GM23338 (cell line): ENCODE measurements around the gene NR1H3. TPM values are rescaled to one million over a fixed set of nuclear protein-coding genes. Genes with fewer than 3 reads are reported as not detected.

Experiments
- ATAC-seq: fragments of 200-7000 bp; cut with Tn5 transposase; 3 replicates; pipeline ENCODE4 v1.9.1; 2020
- DNase-seq: peaks from one replicate; pipeline ENCODE4 v3.0.0-alpha.2; 2015; ENCODE audit warnings: low spot score
- H2AFZ ChIP-seq: fragments of 200-600 bp; sonication (generic); 2 replicates; pipeline ENCODE4 v1.8.0; 2016; ENCODE audit warnings: antibody characterized with exemption, mild to moderate bottlenecking, moderate library complexity
- H3F3A ChIP-seq: fragments of 200-600 bp; sonication (generic); replicated peaks from 2 replicates; pipeline ENCODE4 v1.8.0; 2017; ENCODE audit warnings: antibody characterized with exemption, mixed run types, low read depth
- H3K27ac ChIP-seq: fragments of 200-600 bp; sonication (generic); 2 replicates; pipeline ENCODE4 v1.6.1; 2016; ENCODE audit warnings: low read depth
- H3K27me3 ChIP-seq: fragments of 200-600 bp; sonication (generic); 2 replicates; pipeline ENCODE4 v1.8.0; 2016; ENCODE audit warnings: mild to moderate bottlenecking, mixed run types, moderate library complexity; ENCODE audit not compliant: insufficient read depth
- H3K36me3 ChIP-seq: fragments of 200-600 bp; sonication (generic); 2 replicates; pipeline ENCODE4 v1.8.0; 2016; ENCODE audit warnings: mild to moderate bottlenecking; ENCODE audit not compliant: insufficient read depth
- H3K4me1 ChIP-seq: fragments of 200-600 bp; sonication (generic); 2 replicates; pipeline ENCODE4 v1.8.0; 2016; ENCODE audit warnings: mild to moderate bottlenecking, moderate library complexity; ENCODE audit not compliant: insufficient read depth
- H3K4me2 ChIP-seq: fragments of 200-600 bp; sonication (generic); 2 replicates; pipeline ENCODE4 v1.7.1; 2017; ENCODE audit warnings: mixed run types
- H3K4me3 ChIP-seq: fragments of 200-600 bp; sonication (generic); 2 replicates; pipeline ENCODE4 v1.6.1; 2016; ENCODE audit warnings: mixed run types
- H3K79me2 ChIP-seq: fragments of 200-600 bp; sonication (generic); replicated peaks from 2 replicates; pipeline ENCODE4 v1.8.0; 2017; ENCODE audit warnings: mild to moderate bottlenecking; ENCODE audit not compliant: insufficient read depth
- H3K9me2 ChIP-seq: fragments of 200-600 bp; sonication (generic); 2 replicates; pipeline ENCODE4 v1.8.0; 2017; ENCODE audit not compliant: insufficient read depth
- H4K20me1 ChIP-seq: fragments of 200-600 bp; sonication (generic); replicated peaks from 2 replicates; pipeline ENCODE4 v1.8.0; 2017; ENCODE audit warnings: mild to moderate bottlenecking; ENCODE audit not compliant: insufficient read depth
- H3K27ac Mint-ChIP-seq: 2 replicates; pipeline ENCODE4 v1.8.0; 2020; ENCODE audit warnings: inconsistent platforms, mild to moderate bottlenecking, moderate library complexity, mixed read lengths
- H3K27me3 Mint-ChIP-seq: 3 replicates; pipeline ENCODE4 v1.8.0; 2022; ENCODE audit warnings: low read depth, mild to moderate bottlenecking, moderate library complexity, mixed read lengths, inconsistent platforms; ENCODE audit not compliant: insufficient read depth, poor library complexity
- H3K36me3 Mint-ChIP-seq: 3 replicates; pipeline ENCODE4 v1.8.0; 2021; ENCODE audit warnings: low read depth, mild to moderate bottlenecking, inconsistent platforms, moderate library complexity, mixed read lengths
- H3K4me1 Mint-ChIP-seq: 3 replicates; pipeline ENCODE4 v1.8.0; 2020; ENCODE audit warnings: mild to moderate bottlenecking, inconsistent platforms, mixed read lengths
- H3K4me3 Mint-ChIP-seq: 3 replicates; pipeline ENCODE4 v1.8.0; 2021; ENCODE audit warnings: moderate library complexity, mild to moderate bottlenecking, inconsistent platforms, mixed read lengths
- H3K9me3 Mint-ChIP-seq: 3 replicates; pipeline ENCODE4 v1.8.0; 2020; ENCODE audit warnings: moderate library complexity, mild to moderate bottlenecking, inconsistent platforms, mixed read lengths
- CREB1 ChIP-seq: fragments of 250-450 bp; sonication (Bioruptor Pico); IDR thresholded peaks from 2 replicates; pipeline ENCODE4 v1.5.0; 2020; ENCODE audit warnings: low read depth, mild to moderate bottlenecking, moderate library complexity
- EZH2 ChIP-seq: fragments of 200-600 bp; sonication (generic); IDR thresholded peaks from one replicate; pipeline ENCODE4 v1.8.0; 2017; ENCODE audit warnings: antibody characterized with exemption, mild to moderate bottlenecking, low read depth; ENCODE audit not compliant: unreplicated experiment
- EZH2phosphoT487 ChIP-seq: fragments of 200-600 bp; sonication (generic); IDR thresholded peaks from one replicate; pipeline ENCODE4 v1.8.1; 2018; ENCODE audit warnings: antibody characterized with exemption; ENCODE audit not compliant: unreplicated experiment
- NANOG ChIP-seq: IDR thresholded peaks from 2 replicates; pipeline ENCODE4 v1.6.1; 2016; ENCODE audit warnings: antibody characterized with exemption, borderline replicate concordance
- REST ChIP-seq: IDR thresholded peaks from one replicate; pipeline ENCODE4 v1.6.1; 2018; ENCODE audit warnings: antibody characterized with exemption; ENCODE audit not compliant: unreplicated experiment
- STAT1 ChIP-seq: IDR thresholded peaks from one replicate; pipeline ENCODE4 v1.6.1; 2016; ENCODE audit warnings: antibody characterized with exemption; ENCODE audit not compliant: unreplicated experiment
- polyA plus RNA-seq: library from polyadenylated mRNA; unstranded; fragments of >200 nt; fragmentation: Nextera tagmentation; extraction: Ambion mirVana; gene quantifications from 2 replicates; pipeline ENCODE4 v1.2.1, GENCODE V29; 2016
- total RNA-seq: library from RNA; depleted of rRNA; stranded (reverse); fragments of >200 nt; shearing (Covaris generic); gene quantifications from 2 replicates; pipeline ENCODE4 v1.2.3, GENCODE V29; 2014
- TF ChIP-seq, protein P1 (sequence below): fragments of 250-450 bp; sonication (Bioruptor Pico); IDR thresholded peaks from 2 replicates; pipeline ENCODE4 v1.5.0; 2020; ENCODE audit warnings: mild to moderate bottlenecking, moderate library complexity

NR1H3 gene
- total and polyA plus RNA-seq, 2 experiments from 2014 or later = 16.5 to 23.7 TPM

DNA sequence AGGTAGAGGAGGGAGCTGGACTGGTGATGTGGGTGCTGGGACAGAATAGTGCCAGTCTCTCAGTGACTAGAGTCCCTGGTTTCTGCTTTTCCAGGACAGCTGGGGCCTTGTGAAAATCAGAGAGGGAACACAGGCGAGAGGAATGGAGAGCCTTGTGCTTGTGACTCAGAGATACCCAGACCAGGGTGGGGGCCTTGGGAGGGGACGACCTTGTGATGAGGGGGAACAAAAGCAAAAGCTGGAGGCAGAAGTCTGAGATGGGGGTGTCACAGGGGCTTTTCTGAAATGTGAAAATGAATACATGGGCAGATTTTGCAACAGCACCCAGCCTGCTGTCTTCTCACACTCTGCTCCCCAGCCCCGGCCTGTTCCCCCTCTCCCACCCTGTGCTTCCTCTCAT is 3.4 kb upstream of the NR1H3 start:
- H3K79me2 ChIP-seq = peaks cover 13% of the 10 kb centered on the region
- H3K4me1 ChIP-seq = peaks cover 30% of the 10 kb centered on the region
- H3K27ac ChIP-seq = no peak overlapping the region
- no peak for ATAC-seq
- Mint-ChIP-seq H3K4me1 (peaks cover 35% of the 10 kb centered on the region), H3K9me3 (no peaks in the 10 kb centered on the region), H3K36me3 (no peaks in the 10 kb centered on the region), H3K4me3 (no peak overlapping the region), H3K27ac (peak overlapping the region; percentile 30), H3K27me3 (peaks cover 2% of the 10 kb centered on the region)
- H3K36me3 ChIP-seq = no peaks in the 10 kb centered on the region
- H3K27me3 ChIP-seq = no peaks in the 10 kb centered on the region
- no peak overlapping the region for H2AFZ ChIP-seq
- H3K4me2 ChIP-seq = no peak overlapping the region
- no peaks in the 10 kb centered on the region for H3K9me2 ChIP-seq
- no peak for DNase-seq
- TF ChIP-seq CREB1 (CRISPR knock-in tag) (no peak), NANOG (no peak), EZH2phosphoT487 (no peak), EZH2 (no peak), REST (no peak), STAT1 (no peak)
- TF ChIP-seq, protein P1, sequence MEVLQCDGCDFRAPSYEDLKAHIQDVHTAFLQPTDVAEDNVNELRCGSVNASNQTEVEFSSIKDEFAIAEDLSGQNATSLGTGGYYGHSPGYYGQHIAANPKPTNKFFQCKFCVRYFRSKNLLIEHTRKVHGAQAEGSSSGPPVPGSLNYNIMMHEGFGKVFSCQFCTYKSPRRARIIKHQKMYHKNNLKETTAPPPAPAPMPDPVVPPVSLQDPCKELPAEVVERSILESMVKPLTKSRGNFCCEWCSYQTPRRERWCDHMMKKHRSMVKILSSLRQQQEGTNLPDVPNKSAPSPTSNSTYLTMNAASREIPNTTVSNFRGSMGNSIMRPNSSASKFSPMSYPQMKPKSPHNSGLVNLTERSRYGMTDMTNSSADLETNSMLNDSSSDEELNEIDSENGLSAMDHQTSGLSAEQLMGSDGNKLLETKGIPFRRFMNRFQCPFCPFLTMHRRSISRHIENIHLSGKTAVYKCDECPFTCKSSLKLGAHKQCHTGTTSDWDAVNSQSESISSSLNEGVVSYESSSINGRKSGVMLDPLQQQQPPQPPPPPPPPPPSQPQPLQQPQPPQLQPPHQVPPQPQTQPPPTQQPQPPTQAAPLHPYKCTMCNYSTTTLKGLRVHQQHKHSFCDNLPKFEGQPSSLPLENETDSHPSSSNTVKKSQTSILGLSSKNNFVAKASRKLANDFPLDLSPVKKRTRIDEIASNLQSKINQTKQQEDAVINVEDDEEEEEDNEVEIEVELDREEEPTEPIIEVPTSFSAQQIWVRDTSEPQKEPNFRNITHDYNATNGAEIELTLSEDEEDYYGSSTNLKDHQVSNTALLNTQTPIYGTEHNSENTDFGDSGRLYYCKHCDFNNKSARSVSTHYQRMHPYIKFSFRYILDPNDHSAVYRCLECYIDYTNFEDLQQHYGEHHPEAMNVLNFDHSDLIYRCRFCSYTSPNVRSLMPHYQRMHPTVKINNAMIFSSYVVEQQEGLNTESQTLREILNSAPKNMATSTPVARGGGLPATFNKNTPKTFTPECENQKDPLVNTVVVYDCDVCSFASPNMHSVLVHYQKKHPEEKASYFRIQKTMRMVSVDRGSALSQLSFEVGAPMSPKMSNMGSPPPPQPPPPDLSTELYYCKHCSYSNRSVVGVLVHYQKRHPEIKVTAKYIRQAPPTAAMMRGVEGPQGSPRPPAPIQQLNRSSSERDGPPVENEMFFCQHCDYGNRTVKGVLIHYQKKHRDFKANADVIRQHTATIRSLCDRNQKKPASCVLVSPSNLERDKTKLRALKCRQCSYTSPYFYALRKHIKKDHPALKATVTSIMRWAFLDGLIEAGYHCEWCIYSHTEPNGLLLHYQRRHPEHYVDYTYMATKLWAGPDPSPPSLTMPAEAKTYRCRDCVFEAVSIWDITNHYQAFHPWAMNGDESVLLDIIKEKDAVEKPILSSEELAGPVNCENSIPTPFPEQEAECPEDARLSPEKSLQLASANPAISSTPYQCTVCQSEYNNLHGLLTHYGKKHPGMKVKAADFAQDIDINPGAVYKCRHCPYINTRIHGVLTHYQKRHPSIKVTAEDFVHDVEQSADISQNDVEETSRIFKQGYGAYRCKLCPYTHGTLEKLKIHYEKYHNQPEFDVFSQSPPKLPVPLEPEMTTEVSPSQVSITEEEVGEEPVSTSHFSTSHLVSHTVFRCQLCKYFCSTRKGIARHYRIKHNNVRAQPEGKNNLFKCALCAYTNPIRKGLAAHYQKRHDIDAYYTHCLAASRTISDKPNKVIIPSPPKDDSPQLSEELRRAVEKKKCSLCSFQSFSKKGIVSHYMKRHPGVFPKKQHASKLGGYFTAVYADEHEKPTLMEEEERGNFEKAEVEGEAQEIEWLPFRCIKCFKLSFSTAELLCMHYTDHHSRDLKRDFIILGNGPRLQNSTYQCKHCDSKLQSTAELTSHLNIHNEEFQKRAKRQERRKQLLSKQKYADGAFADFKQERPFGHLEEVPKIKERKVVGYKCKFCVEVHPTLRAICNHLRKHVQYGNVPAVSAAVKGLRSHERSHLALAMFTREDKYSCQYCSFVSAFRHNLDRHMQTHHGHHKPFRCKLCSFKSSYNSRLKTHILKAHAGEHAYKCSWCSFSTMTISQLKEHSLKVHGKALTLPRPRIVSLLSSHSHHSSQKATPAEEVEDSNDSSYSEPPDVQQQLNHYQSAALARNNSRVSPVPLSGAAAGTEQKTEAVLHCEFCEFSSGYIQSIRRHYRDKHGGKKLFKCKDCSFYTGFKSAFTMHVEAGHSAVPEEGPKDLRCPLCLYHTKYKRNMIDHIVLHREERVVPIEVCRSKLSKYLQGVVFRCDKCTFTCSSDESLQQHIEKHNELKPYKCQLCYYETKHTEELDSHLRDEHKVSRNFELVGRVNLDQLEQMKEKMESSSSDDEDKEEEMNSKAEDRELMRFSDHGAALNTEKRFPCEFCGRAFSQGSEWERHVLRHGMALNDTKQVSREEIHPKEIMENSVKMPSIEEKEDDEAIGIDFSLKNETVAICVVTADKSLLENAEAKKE (CRISPR knock-in tag) = no peak
- H4K20me1 ChIP-seq = no peaks in the 10 kb centered on the region
- H3K4me3 ChIP-seq = no peak overlapping the region
- peaks cover 13% of the 10 kb centered on the region for H3F3A ChIP-seq
